HepG2 (cell line): ENCODE data around the gene GLDN. TPM values are rescaled to one million over a fixed set of nuclear protein-coding genes. Genes with fewer than 3 reads are reported as not detected.

ENCODE experiments used
- ATAC-seq: fragments of 200-7000 bp; cut with Tn5 transposase; 3 replicates; pipeline ENCODE4 v1.9.1; 2020; ENCODE audit warnings: mild to moderate bottlenecking, moderate library complexity
- BruUV-seq: library from RNA; stranded (reverse); fragments of 400-500 nt; replicated peaks from 2 replicates; lab custom pipeline; 2021; lab: Mats Ljungman, UMichigan
- CTCF ChIA-PET: fragments of 300-600 bp; formaldehyde crosslinking; extraction: SDS; loops from one replicate; lab custom pipeline; 2021; ENCODE audit warnings: low total read pairs, inconsistent platforms, low intra/inter-chr PET ratio; lab: Yijun Ruan, JAX
- POLR2A ChIA-PET: fragments of 350-600 bp; sonication (Branson Sonifier 250); formaldehyde crosslinking; loops from one replicate; lab custom pipeline; 2020; ENCODE audit warnings: antibody characterized with exemption, inconsistent platforms; lab: Yijun Ruan, JAX
- DNase-seq: peaks from one replicate; pipeline ENCODE4 v3.0.0-alpha.2; 2015; ENCODE audit warnings: low spot score
- FAIRE-seq: peaks from 3 replicates; lab custom pipeline; 2011; peaks lifted over from hg19 to GRCh38; lab: Jason Lieb, UNC
- H2AFZ ChIP-seq: one replicate; pipeline ENCODE4 v1.6.1; 2011; ENCODE audit warnings: low read length, inconsistent platforms
- H3K27ac ChIP-seq: fragments of 300-600 bp; 3 replicates; pipeline ENCODE4 v1.8.0; 2011; ENCODE audit warnings: mixed run types, mild to moderate bottlenecking, mixed read lengths, low read length, inconsistent platforms; ENCODE audit not compliant: insufficient read depth; ENCODE audit errors: extremely low read length
- H3K27me3 ChIP-seq, 2 experiments: fragments of 200-600 bp in 1 of 2; 2 replicates in 1 of 2; 3 replicates in 1 of 2; pipeline versions ENCODE4 v1.6.0 to v1.8.0; 2011; ENCODE audit warnings: low read length in 2 of 2, mild to moderate bottlenecking in 2 of 2, moderate library complexity in 2 of 2, inconsistent platforms in 1 of 2; ENCODE audit not compliant: insufficient read depth in 2 of 2, control insufficient read depth in 1 of 2
- H3K36me3 ChIP-seq, 2 experiments: fragments of 200-600 bp in 1 of 2; replicated peaks in 1 of 2; 2 replicates in 1 of 2; 3 replicates in 1 of 2; pipeline versions ENCODE4 v1.5.1 to v1.8.0; 2011; ENCODE audit warnings: low read length in 2 of 2, inconsistent platforms in 1 of 2; ENCODE audit not compliant: insufficient read depth in 2 of 2, control insufficient read depth in 1 of 2
- H3K4me1 ChIP-seq: 2 replicates; pipeline ENCODE4 v1.5.1; 2012; ENCODE audit warnings: low read length, inconsistent platforms; ENCODE audit not compliant: insufficient read depth
- H3K4me2 ChIP-seq: 2 replicates; pipeline ENCODE4 v1.6.0; 2011; ENCODE audit warnings: low read depth, low read length, inconsistent platforms
- H3K4me3 ChIP-seq, 3 experiments: fragments of 200-600 bp in 1 of 3; sonication (generic), shearing (Covaris generic) in 1 of 3; replicated peaks in 1 of 3; 2 replicates each; pipeline ENCODE4 v1.5.1; 2011 to 2016; ENCODE audit warnings: low read length in 3 of 3, inconsistent platforms in 2 of 3, low read depth in 2 of 3, mild to moderate bottlenecking in 2 of 3, control low read depth in 1 of 3, mixed read lengths in 1 of 3; ENCODE audit not compliant: insufficient read depth in 1 of 3
- H3K79me2 ChIP-seq: one replicate; pipeline ENCODE4 v1.6.1; 2011; ENCODE audit warnings: low read length, inconsistent platforms; ENCODE audit not compliant: insufficient read depth
- H3K9ac ChIP-seq: 2 replicates; pipeline ENCODE4 v1.6.0; 2011; ENCODE audit warnings: mild to moderate bottlenecking, low read depth, low read length, inconsistent platforms; ENCODE audit not compliant: insufficient read depth
- H3K9me3 ChIP-seq: 2 replicates; pipeline ENCODE4 v1.5.1; 2012; ENCODE audit warnings: mild to moderate bottlenecking, low read length
- H4K20me1 ChIP-seq: 2 replicates; pipeline ENCODE4 v1.6.0; 2011; ENCODE audit warnings: inconsistent platforms, mild to moderate bottlenecking, low read length, moderate library complexity; ENCODE audit not compliant: insufficient read depth
- CBX1 ChIP-seq: IDR thresholded peaks from one replicate; pipeline ENCODE4 v1.6.1; 2016; ENCODE audit warnings: antibody characterized with exemption, low read depth
- RARG ChIP-seq: sonication (generic); formaldehyde crosslinking; IDR thresholded peaks from 2 replicates; pipeline ENCODE4 v1.4.0; 2020; ENCODE audit warnings: low read depth, mild to moderate bottlenecking, missing genetic modification reagents
- RFXAP ChIP-seq: sonication (generic); formaldehyde crosslinking; IDR thresholded peaks from 2 replicates; pipeline ENCODE4 v1.4.0; 2020; ENCODE audit warnings: missing genetic modification reagents, borderline replicate concordance
- SETDB1 ChIP-seq: sonication (generic); formaldehyde crosslinking; IDR thresholded peaks from 2 replicates; pipeline ENCODE4 v1.5.1; 2020; ENCODE audit warnings: missing genetic modification reagents, mild to moderate bottlenecking, borderline replicate concordance
- ZBTB1 ChIP-seq: sonication (generic); formaldehyde crosslinking; IDR thresholded peaks from 2 replicates; pipeline ENCODE4 v1.4.0; 2020; ENCODE audit warnings: missing genetic modification reagents, borderline replicate concordance
- ZFP90 ChIP-seq: sonication (generic); formaldehyde crosslinking; IDR thresholded peaks from 2 replicates; pipeline ENCODE4 v1.8.0; 2022; ENCODE audit warnings: missing genetic modification reagents, mild to moderate bottlenecking, inconsistent platforms, borderline replicate concordance
- ZNF124 ChIP-seq: sonication (generic); formaldehyde crosslinking; IDR thresholded peaks from 2 replicates; pipeline ENCODE4 v1.4.0; 2020; ENCODE audit warnings: missing genetic modification reagents
- ZNF496 ChIP-seq: sonication (generic); formaldehyde crosslinking; IDR thresholded peaks from 2 replicates; pipeline ENCODE4 v1.8.1; 2023; ENCODE audit warnings: mild to moderate bottlenecking, moderate library complexity, missing genetic modification reagents; ENCODE audit not compliant: insufficient replicate concordance
- ZNF510 ChIP-seq: sonication (generic); formaldehyde crosslinking; IDR thresholded peaks from 2 replicates; pipeline ENCODE4 v1.4.0; 2020; ENCODE audit warnings: low read depth, mild to moderate bottlenecking, missing genetic modification reagents
- ZNF577 ChIP-seq: sonication (generic); formaldehyde crosslinking; IDR thresholded peaks from 2 replicates; pipeline ENCODE4 v1.4.0; 2020; ENCODE audit warnings: mild to moderate bottlenecking, low read depth, missing genetic modification reagents, borderline replicate concordance
- ZNF674 ChIP-seq: sonication (generic); formaldehyde crosslinking; IDR thresholded peaks from 2 replicates; pipeline ENCODE4 v1.5.0; 2020; ENCODE audit warnings: low read depth, mild to moderate bottlenecking, missing genetic modification reagents
- ZSCAN31 ChIP-seq: sonication (generic); formaldehyde crosslinking; IDR thresholded peaks from 2 replicates; pipeline ENCODE4 v1.5.0; 2020; ENCODE audit warnings: low read depth, mild to moderate bottlenecking, missing genetic modification reagents
- WGBS: methylation state at CpG from one replicate; pipeline ENCODE4 v1.1.6; 2017; ENCODE audit warnings: low lambda C conversion rate; 5-methylcytosine and 5-hydroxymethylcytosine counted together
- in situ Hi-C: cut with HindIII; loops from 2 replicates; pipeline ENCODE4 v1.10.0; 2017; ENCODE audit warnings: low pct_unique_long_range_greater_than_20kb; ENCODE audit not compliant: extremely low pct_ligation_motif_present
- intact Hi-C: fragments of 100-400 bp; cut with micrococcal nuclease; formaldehyde crosslinking; loops from one replicate; pipeline ENCODE4 v1.10.0; 2022; ENCODE audit not compliant: unreplicated experiment
- polyA plus RNA-seq, 8 experiments: library from polyadenylated mRNA; depleted of rRNA in 3 of 8; stranded (reverse) in 7 of 8; unstranded in 1 of 8; fragments of >200 nt; fragmentation: Illumina TruSeq in 4 of 8; extraction: Trizol in 4 of 8; gene quantifications; 2 replicates each; pipeline versions ENCODE4 v1.2.1 to v1.2.3, GENCODE V29; 2011 to 2016; ENCODE audit warnings: low read depth in 4 of 8, missing spikeins in 1 of 8, mixed read lengths in 1 of 8; ENCODE audit not compliant: insufficient read depth in 1 of 8
- total RNA-seq, 5 experiments: library from RNA; depleted of rRNA; stranded (reverse); fragments of >200 nt; fragmentation: Illumina TruSeq; extraction: Trizol; gene quantifications; 2 replicates each; pipeline ENCODE4 v1.2.3, GENCODE V29; 2016; ENCODE audit warnings: low read depth in 1 of 5
- TF ChIP-seq, protein P1 (sequence below): sonication (generic); formaldehyde crosslinking; IDR thresholded peaks from 2 replicates; pipeline ENCODE4 v1.9.0; 2021; ENCODE audit warnings: missing genetic modification reagents, mild to moderate bottlenecking, borderline replicate concordance
- TF ChIP-seq, protein P2 (sequence below): sonication (generic); formaldehyde crosslinking; IDR thresholded peaks from 2 replicates; pipeline ENCODE4 v1.5.0; 2020; ENCODE audit warnings: missing genetic modification reagents
- TF ChIP-seq, protein P3 (sequence below): sonication (generic); formaldehyde crosslinking; IDR thresholded peaks from 2 replicates; pipeline ENCODE4 v1.5.0; 2020; ENCODE audit warnings: mild to moderate bottlenecking, missing genetic modification reagents
- TF ChIP-seq, protein P4 (sequence below): sonication (generic); formaldehyde crosslinking; IDR thresholded peaks from 2 replicates; pipeline ENCODE4 v1.5.0; 2020; ENCODE audit warnings: mild to moderate bottlenecking, missing genetic modification reagents
- TF ChIP-seq, protein P5 (sequence below): sonication (generic); formaldehyde crosslinking; IDR thresholded peaks from 2 replicates; pipeline ENCODE4 v1.8.0; 2022; ENCODE audit warnings: mild to moderate bottlenecking, missing genetic modification reagents; ENCODE audit not compliant: insufficient replicate concordance

GLDN gene
- total and polyA plus RNA-seq, 2 of the 13 experiments (the other 11 are each of a cell fraction or from before 2014, with no cell fraction given): 0.86 to 1.0 TPM

DNA sequence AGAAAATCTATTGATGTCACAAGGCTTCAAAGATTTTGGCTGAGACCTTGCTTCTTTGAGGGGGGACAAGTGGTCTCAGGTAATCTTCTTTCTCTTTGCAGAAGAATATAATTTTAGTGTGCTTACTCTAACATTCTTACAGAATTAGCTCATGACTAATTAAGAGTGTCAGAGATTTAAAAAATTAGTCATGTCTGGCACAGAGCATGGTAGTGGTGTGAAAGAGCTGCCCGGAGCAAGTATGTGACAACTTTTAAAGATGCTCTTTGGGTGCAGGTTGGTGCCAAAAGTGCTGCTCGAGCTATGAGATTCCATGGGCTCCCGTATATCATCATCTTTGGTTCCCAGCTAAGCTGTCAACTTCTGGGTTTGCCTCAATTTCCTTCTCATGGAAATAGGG, 34.1 kb upstream of the GLDN start:
- POLR2A ChIA-PET: no interaction called here
- no peak overlapping the region for H3K4me3 ChIP-seq
- H3K27me3 ChIP-seq: no peaks in the 10 kb centered on the region
- peaks cover 4% of the 10 kb centered on the region for H3K79me2 ChIP-seq
- H3K9ac ChIP-seq: no peak overlapping the region
- H2AFZ ChIP-seq: no peak overlapping the region
- no TSS peak for BruUV-seq
- no peak for FAIRE-seq
- DNase-seq: no peak
- WGBS: 94% methylated on average over 3 of the region's 3 CpGs
- H4K20me1 ChIP-seq: no peaks in the 10 kb centered on the region
- H3K4me1 ChIP-seq: peaks cover 35% of the 10 kb centered on the region
- in situ Hi-C loops: no loop called here
- H3K36me3 ChIP-seq: peaks cover 0 to 4% of the 10 kb centered on the region in 2 experiments; a peak in 2 of 5 replicates
- H3K4me2 ChIP-seq: no peak overlapping the region
- H3K27ac ChIP-seq: no peak overlapping the region
- ATAC-seq: no peak
- intact Hi-C loops: no loop called here
- H3K9me3 ChIP-seq: no peaks in the 10 kb centered on the region
- CTCF ChIA-PET: no interaction called here
- TF ChIP-seq ZBTB1 (CRISPR knock-in tag) (no peak), ZFP90 (CRISPR knock-in tag) (no peak), SETDB1 (CRISPR knock-in tag) (no peak), ZSCAN31 (no peak), ZNF577 (CRISPR knock-in tag) (no peak), ZNF124 (CRISPR knock-in tag) (no peak), ZNF510 (no peak), RFXAP (CRISPR knock-in tag) (no peak), CBX1 (no peak), RARG (CRISPR knock-in tag) (no peak), ZNF496 (CRISPR knock-in tag) (no peak), ZNF674 (CRISPR knock-in tag) (no peak)
- TF ChIP-seq, protein P1, sequence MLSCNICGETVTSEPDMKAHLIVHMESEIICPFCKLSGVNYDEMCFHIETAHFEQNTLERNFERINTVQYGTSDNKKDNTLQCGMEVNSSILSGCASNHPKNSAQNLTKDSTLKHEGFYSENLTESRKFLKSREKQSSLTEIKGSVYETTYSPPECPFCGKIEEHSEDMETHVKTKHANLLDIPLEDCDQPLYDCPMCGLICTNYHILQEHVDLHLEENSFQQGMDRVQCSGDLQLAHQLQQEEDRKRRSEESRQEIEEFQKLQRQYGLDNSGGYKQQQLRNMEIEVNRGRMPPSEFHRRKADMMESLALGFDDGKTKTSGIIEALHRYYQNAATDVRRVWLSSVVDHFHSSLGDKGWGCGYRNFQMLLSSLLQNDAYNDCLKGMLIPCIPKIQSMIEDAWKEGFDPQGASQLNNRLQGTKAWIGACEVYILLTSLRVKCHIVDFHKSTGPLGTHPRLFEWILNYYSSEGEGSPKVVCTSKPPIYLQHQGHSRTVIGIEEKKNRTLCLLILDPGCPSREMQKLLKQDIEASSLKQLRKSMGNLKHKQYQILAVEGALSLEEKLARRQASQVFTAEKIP: no peak
- TF ChIP-seq, protein P2, sequence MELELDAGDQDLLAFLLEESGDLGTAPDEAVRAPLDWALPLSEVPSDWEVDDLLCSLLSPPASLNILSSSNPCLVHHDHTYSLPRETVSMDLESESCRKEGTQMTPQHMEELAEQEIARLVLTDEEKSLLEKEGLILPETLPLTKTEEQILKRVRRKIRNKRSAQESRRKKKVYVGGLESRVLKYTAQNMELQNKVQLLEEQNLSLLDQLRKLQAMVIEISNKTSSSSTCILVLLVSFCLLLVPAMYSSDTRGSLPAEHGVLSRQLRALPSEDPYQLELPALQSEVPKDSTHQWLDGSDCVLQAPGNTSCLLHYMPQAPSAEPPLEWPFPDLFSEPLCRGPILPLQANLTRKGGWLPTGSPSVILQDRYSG: no peak
- TF ChIP-seq, protein P3, sequence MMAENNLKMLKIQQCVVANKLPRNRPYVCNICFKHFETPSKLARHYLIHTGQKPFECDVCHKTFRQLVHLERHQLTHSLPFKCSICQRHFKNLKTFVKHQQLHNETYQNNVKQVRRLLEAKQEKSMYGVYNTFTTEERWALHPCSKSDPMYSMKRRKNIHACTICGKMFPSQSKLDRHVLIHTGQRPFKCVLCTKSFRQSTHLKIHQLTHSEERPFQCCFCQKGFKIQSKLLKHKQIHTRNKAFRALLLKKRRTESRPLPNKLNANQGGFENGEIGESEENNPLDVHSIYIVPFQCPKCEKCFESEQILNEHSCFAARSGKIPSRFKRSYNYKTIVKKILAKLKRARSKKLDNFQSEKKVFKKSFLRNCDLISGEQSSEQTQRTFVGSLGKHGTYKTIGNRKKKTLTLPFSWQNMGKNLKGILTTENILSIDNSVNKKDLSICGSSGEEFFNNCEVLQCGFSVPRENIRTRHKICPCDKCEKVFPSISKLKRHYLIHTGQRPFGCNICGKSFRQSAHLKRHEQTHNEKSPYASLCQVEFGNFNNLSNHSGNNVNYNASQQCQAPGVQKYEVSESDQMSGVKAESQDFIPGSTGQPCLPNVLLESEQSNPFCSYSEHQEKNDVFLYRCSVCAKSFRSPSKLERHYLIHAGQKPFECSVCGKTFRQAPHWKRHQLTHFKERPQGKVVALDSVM (CRISPR knock-in tag): no peak
- TF ChIP-seq, protein P4, sequence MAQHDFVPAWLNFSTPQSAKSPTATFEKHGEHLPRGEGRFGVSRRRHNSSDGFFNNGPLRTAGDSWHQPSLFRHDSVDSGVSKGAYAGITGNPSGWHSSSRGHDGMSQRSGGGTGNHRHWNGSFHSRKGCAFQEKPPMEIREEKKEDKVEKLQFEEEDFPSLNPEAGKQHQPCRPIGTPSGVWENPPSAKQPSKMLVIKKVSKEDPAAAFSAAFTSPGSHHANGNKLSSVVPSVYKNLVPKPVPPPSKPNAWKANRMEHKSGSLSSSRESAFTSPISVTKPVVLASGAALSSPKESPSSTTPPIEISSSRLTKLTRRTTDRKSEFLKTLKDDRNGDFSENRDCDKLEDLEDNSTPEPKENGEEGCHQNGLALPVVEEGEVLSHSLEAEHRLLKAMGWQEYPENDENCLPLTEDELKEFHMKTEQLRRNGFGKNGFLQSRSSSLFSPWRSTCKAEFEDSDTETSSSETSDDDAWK: no peak
- TF ChIP-seq, protein P5, sequence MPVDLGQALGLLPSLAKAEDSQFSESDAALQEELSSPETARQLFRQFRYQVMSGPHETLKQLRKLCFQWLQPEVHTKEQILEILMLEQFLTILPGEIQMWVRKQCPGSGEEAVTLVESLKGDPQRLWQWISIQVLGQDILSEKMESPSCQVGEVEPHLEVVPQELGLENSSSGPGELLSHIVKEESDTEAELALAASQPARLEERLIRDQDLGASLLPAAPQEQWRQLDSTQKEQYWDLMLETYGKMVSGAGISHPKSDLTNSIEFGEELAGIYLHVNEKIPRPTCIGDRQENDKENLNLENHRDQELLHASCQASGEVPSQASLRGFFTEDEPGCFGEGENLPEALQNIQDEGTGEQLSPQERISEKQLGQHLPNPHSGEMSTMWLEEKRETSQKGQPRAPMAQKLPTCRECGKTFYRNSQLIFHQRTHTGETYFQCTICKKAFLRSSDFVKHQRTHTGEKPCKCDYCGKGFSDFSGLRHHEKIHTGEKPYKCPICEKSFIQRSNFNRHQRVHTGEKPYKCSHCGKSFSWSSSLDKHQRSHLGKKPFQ (CRISPR knock-in tag): no peak
